UCSD-AML1 (cell line): ENCODE results near the gene SOX10.
"Not testable (repeated sequence)": the region's sequence is repeated elsewhere in the genome, so short reads cannot be mapped to it uniquely, and the experiment has no call there.

ENCODE experiments used
- DNase-seq: peaks from one replicate; lab custom pipeline; 2025; ENCODE audit not compliant: unreplicated experiment; lab: John Stamatoyannopoulos, UW

The SOX10 gene

GRCh38 chr22:37965940-37966664 is 18.3 kb downstream of the SOX10 start:
- no peak for DNase-seq

DNA sequence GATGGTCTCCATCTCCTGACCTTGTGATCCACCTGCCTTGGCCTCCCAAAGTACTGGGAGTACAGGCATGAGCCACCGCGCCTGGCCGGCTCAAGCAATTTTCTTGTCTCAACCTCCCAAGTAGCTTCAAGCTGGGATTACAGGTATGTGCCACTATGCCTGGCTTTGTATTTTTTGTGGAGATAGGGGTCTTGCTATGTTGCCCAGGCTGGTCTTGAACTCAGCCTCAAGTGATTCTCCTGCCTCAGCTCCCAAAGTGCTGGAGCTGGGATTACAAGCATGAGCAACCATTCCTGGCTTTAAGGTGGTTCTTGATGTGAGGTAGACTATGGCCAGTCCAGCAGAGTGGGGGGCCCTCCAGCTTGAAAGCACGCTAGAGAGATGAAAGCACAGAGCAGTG is 23.3 kb downstream of the SOX10 start:
- no peak for DNase-seq

DNA sequence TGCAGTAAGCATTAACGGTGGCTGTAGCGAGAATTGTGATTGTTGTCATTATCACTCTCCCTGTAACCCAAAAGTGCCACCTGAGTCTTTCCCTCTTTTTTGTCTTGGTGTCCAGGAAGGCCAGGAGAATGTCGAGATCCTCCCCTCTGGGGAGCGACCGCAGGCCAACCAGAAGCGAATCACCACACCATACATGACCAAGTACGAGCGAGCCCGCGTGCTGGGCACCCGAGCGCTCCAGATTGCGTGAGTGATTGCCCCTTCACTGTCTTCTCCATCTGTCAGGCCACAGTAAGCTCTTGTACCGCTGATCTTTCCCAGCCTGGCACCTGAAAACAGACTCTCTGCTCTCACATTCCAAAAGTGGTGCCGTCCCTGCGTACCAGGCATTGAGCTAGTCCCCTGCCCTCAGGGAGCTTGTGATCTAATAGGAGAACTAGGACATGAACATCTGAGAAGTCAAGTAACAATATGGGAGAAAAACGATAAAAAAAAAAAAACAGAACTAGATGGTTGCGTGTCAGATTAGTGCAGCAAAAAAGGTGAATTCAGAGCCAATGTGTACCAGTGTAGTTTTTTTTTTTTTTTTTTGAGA is 25.0 kb downstream of the SOX10 start:
- DNase-seq = no peak

DNA sequence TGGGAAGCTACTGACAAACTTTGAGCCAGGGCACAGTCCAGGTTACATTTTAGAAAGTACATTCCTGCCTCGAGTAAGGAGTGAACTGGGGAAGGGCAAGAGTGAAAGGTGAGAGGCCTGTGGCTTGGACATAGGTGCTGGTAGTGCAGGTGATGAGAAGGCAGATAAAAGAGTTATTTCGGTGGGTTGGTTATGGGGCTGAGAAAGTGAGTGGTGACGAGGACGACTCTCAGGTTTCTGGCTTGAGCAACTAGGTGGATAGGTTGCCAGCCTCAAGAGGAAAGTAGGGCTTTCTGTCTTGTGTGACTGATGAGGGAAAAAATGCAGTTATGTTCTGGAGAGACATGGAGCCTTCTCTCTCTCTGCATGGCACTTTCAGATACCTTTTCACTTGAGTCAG is 27.1 kb downstream of the SOX10 start:
- DNase-seq = no peak

DNA sequence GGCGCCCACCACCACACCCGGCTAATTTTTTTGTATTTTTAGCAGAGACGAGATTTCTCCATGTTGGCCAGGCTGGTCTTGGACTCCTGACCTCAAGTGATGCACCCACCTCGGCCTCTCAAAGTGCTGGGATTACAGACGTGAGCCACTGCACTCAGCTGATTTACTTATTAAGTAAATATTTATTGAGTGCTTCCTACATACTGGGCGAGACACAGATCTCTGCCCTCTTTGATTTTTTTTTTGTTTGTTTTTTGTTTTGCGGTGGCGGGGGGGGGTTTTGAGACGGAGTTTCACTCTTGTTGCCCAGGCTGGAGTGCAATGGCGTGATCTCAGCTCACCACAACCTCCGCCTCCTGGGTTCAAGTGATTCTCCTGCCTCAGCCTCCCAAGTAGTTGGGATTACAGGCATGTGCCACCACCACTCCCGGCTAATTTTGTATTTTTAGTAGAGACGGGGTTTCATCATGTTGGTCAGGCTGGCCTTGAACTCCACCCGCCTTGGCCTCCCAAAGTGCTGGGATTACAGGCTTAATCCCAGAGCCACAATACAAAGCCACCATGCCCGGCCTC is 28.4 kb downstream of the SOX10 start:
- not testable (repeated sequence) for DNase-seq

DNA sequence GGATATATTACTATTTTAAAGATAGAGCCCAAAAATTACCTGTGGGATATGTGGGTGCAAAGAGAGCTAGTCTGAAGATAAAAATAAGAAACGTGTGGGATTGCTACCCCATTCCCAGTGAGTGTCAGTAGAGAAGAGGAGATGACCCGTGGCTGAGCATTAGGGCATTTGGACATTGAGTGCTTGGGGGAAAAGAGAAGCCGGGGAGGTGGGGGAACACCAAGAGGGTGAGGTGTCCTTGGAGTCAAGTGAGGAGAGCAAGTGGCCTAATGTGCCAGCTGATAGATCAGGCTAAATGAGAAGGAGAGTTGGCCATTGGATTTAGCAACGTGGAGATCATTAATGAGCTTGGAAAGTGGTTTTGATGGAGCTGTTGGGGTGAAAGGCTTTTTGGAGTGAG is 29.7 kb downstream of the SOX10 start:
- DNase-seq = no peak

DNA sequence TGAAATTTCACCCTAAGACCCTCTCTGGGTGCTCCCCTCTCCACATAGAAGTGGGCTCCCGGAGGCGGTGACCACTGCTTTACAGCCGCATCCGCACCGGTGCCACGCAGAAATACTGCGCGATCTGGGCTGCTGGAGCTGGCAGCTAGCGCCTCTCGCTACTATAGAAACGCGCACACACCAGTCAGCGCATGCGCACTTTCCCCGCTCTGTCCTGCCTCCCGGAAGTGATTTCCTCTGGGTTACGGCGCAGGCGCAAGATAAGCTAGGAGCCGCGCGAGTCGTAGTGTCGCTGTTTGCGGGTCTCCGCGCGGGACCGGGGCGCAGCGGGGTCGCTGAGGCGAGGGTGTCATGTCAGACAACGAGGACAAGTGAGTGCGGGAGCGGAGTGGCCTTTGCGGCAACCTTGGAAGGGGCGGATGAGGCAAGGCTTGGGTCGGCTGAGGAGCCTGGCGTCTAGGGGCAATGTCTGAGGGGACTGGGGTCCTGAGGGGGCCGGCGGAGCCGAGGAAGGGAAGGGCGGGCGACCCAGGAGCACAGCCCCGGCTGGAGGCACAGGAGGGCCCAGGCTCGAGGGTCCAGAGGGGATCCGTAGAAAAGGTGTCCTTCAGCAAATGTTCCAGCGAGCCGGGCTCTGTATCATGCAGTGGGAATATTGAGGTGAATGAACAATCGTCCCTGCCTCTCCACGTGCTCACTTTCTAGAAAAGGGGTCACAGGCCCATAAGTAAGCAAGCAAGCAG is 30.7 kb downstream of the SOX10 start, which contains the start of the genes C22orf23 and POLR2F:
Gene C22orf23, minus strand, starts transcription at position 165 of the 743 bp plus-strand sequence. CDS start 452 bp downstream, outside the sequence.
Gene POLR2F, plus strand, starts transcription at position 263 of the 743 bp plus-strand sequence. Its CDS starts 89 bp downstream, at position 352.
- DNase-seq = peak; percentile 94

- DNase-seq = no peak
Measured at GRCh38 chr22:37953062-37953436, 31.3 kb downstream of the SOX10 start.

GRCh38 chr22:37952629-37953028 is 31.7 kb downstream of the SOX10 start:
- not testable (repeated sequence) for DNase-seq

DNA sequence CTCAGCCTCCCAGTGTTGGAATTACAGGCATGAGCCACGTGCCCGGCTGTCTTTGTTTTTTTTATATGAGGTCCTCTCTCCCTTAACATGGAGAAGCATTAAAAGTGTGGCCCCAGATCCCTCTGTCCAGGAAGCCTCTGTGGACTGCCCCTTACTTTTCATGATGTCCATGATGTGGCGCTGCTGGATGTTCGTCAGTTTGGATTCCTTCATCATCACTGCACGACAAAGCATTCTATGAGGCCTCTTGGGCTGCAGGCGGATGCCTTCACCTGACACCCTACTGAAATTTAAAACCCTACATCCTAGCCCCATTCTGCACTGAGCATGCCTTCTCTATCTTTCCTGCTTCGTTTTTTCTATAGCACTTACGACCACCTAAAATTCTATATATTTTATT is 33.0 kb downstream of the SOX10 start:
- no peak for DNase-seq

DNA sequence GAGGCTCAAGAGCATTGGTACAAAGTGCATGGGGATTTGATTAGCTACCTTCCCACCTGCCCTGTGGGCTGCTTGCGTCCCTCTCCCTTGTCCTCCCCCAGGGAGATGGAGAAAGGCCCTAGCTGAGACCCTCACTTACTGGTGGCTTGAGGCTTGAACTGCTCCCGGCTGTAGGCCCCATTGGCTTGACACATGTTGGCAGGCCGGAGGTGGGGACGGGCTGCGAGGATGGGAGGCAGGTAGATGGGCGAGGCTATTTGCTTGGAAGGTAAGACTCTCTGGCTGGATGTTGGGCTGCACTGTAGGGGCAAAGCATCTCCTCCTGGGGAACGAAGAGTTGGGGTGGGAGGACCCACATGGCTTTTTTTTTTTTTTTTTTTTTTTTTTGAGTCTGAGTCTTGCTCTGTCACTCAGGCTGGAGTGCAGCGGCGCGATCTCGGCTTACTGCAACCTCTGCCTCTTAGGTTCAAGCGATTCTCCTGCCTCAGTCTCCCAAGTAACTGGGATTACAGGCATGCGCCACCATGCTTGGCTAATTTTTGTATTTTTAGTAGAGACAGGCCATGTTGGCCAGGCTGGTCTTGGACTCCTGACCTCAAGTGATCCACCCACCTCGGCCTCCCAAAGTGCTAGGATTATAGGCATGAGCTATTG is 37.1 kb downstream of the SOX10 start:
- not testable (repeated sequence) for DNase-seq

DNA sequence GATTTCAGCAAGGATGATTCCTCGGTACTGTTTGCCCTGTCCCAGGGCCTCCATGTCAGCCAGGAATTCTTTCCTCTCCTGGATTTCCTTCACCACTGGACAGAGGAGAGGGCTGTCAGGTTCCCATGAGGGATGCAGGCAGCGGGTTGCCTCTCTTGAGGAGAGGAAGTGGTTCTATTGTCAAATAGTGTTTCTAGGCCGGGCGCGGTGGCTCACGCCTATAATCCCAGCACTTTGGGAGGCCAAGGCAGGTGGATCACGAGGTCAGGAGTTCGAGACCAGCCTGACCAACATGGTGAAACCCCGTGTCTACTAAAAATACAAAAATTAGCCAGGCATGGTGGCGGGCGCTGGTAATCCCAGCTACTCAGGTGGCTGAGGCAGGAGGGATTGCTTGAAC is 39.9 kb downstream of the SOX10 start:
- DNase-seq = not testable (repeated sequence)

DNA sequence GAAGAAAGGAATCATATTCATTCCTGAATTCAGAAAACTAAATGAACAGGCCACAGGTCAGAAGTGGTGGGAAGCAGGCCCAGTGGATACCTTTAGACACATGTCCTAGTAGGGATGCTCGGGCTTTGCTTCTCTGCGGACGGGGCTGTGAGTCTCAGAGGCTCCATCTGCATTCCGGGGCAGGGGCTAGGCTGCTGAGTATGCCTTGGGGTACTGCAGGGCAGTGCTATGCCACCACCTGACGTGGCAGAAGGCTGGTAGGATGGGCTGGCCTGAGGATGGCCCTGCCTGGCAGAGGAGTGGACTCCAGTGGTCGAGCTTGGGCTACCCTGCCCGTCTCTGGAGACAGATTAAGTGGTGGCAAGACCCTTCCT is 40.5 kb downstream of the SOX10 start:
- no peak for DNase-seq

- no peak for DNase-seq
Measured at GRCh38 chr22:37943136-37943824, 41.1 kb downstream of the SOX10 start.

DNA sequence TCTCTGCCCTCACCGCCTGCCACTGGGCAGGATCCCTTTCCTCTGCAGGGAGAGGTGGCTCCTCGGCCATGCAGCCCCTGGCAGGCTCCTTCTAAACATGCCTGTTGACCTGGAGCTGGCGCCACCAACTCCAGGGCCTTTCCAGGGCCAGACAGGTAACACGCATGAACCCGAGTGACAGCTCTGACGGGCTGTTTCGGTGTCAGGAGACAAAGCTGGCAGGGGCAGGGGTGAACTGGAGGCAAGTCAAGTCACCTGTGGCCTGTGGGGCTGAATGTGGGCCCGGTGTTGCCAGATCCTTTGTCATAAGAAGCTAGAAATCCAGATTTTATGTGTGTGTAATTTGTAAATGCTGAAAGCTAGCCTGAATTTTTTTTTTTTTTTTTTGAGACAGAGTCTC is 42.2 kb downstream of the SOX10 start:
- no peak for DNase-seq

- DNase-seq = no peak
Measured at GRCh38 chr22:37940698-37941376, 43.5 kb downstream of the SOX10 start.

DNA sequence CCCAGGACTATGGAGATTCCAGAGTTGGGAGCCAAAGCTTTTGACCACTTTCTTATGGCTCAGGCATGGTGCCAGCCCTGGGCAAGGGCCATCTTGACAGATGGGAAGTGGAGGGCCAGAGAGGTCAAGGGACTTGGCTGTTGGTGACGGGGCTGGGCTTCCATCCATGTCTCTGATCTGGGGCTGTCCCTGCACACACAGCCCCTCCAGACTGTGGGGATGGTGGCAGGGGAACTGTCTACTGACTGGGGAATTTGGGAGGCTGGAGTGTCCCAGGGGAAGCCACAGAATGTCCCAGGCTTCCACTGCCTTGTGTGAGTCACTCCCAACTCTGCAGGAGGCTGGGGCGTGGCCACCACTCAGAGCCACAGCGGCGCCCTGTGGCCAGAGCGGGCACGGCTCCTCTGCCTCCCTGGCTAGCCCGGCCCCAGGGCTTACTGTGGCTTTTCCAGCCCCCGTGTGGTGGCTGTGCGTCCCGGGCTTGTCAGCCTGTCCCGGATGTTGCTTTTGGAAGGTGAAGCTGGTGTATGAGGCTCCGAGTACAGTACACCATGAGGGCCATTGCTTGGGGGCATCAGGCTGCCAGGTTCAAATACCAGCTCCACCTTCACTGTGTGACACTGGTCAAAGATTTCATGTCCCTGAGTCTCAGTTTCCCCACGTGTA is 50.5 kb downstream of the SOX10 start:
- DNase-seq = peak; percentile 90

DNA sequence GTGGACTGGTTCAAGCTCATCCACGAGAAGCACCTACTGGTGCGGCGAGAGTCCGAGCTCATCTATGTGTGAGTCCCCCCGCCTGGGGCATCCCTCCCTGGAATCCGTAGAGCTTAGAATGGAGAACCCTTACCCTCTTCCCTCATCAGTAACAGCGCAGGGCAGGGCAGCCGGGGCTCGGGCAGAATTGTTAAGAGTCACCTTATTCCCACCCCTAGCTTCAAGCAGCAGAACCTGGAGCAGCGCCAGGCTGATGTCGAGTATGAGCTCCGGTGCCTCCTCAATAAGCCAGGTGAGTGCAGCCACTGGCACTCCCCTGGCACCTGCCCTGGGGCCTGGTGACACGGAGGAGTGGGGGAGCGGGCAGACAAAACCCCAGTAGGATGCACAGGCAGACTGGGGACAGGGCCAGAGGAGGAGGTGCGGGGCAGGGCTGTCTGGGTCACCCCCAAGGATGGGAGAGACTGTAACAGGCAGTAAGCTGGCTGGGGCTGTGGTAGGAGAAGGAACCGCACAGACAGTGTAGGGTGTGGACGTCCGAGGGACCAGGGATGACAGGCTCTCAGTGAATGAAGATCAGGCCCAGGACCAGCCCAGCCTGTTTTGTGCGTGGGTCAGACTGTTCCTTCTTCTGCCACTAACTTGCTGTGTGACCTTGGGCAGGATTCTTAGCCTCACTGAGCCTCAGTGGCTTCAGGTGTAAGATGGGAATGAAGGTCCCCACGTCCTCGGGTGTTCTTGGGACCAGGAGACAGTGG is 51.4 kb downstream of the SOX10 start:
- DNase-seq = no peak

DNA sequence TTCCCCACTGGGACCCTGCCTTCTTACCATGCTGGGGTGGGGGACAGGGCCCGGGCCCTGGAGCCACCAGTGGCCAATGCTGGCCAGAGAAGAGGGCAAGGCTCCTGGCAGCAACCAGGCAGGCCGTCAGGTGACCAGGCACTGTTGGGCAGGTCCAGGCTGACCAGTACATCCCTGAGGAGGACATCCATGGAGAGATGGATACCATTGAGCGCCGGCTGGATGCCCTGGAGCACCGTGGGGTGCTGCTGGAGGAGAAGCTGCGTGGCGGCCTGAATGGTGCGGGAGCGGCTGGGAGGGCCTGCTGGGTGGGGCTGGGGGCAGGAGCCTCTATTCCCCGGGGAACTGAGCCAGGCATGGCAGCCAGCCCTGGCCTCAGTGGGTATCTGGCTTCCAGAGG is 52.0 kb downstream of the SOX10 start:
- no peak for DNase-seq
